ENCODE data around the gene NOCT.
"Not testable (repeated sequence)": the region's sequence is repeated elsewhere in the genome, so short reads cannot be mapped to it uniquely, and the experiment has no call there.

Gene NOCT

GRCh38 chr4:139050446-139050845 is 34.9 kb downstream of the NOCT start:
- DNase-seq = no peak

GRCh38 chr4:139053909-139054308 is 38.3 kb downstream of the NOCT start:
- no peak for DNase-seq

- DNase-seq = no peak
These were observed 39.4 kb downstream of the NOCT start for GRCh38 chr4:139054791-139055505.

DNA sequence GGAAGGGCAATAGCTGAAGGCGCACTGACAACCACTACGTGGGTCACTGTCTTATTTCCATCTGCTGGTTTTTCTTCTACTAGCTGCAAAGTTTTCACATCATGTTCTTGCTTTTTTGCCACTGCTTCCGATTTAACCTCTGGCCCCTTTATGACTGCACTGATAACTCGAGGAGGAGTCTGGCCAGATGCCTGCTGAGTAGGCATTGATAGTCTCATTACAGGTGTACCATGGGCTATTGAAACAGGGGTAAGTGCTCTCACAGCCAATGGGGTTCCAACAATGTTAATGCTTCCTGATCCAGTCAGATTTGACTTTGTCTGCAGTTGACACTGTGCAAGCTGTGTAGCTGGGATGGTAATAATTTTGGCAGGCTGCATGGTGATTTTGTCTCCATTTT is 43.4 kb downstream of the NOCT start:
- not testable (repeated sequence) for DNase-seq

DNA sequence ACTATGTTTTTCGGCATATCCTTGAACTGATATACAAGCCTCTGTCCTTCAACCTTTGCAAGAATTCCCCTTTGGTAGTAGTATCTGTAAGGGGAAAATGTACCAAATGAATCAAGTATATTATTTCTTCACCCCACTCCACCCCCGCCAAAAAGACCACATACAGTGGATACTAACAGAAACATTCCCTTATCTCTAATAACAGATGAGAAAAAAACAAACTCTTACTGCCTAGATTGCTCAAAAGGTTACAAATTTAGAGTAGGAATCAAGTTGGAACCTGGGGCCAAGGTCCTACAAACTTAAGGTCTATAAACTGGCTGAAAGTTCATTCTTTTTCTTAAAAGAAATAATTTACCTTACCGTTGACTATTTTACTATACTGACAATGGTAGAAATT is 45.0 kb downstream of the NOCT start:
- no peak for DNase-seq

- no peak for DNase-seq
These were observed 60.6 kb downstream of the NOCT start for GRCh38 chr4:139076016-139076744.

DNA sequence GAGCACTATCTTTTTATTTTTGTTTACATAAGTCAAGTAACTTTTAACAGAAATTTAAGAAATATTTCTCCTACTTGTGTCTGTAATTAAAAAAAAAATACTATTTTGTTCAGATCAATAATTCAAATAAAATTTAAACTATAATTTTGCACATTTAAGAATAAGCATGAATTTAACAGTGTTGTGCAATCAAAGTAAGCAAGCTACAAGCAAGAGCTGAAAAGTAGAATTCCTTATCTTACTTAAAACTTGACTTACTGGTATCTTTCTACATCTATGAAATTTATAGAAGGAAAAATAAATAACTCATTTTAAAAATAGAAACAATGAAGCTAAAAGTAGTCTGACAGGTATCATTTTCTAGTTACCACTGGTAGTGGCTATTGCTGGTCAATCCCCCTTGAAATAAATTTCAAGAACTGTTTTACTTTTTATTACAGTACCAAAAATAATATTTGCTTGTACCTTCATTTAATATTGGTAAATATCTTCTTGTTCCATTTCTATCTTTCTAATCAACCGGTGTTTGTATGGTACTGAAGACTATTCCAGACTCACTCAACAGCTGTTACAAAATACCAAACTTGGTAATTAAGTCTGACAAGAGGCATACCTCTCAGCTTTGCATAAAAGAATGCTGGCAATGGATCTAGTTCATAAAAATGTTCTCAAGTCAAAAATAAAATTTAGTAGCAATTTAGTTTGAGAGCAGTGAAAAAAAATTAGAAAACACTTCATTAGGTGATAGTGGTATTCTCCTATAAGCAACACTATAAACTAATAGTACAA is 62.2 kb downstream of the NOCT start:
- no peak for DNase-seq

GRCh38 chr4:139078926-139079325 is 63.3 kb downstream of the NOCT start:
- no peak for DNase-seq

- DNase-seq = peak; percentile 50 to 98 (median 91)
These were observed 67.4 kb downstream of the NOCT start for GRCh38 chr4:139082750-139083606.

DNA sequence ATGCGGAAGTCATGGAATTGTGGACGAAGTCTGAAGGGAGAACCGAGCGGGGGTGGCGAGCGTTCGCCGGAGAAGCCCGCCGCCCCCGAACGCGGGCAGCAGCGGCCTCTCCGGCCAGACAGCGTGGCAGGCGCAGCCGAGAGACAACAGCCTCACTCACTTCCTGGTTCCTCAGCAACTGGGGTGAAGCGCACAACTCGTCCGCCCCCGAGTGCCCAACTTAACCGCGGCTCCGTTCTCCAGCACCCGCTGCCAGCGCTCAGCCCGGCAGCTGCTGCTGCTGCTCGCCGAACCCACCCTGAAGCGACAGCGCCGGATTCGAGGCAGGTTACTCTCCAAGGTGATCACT is 68.0 kb downstream of the NOCT start:
- peak in 8 of 14 donors; percentile 6 to 87 (median 76) for DNase-seq

DNA sequence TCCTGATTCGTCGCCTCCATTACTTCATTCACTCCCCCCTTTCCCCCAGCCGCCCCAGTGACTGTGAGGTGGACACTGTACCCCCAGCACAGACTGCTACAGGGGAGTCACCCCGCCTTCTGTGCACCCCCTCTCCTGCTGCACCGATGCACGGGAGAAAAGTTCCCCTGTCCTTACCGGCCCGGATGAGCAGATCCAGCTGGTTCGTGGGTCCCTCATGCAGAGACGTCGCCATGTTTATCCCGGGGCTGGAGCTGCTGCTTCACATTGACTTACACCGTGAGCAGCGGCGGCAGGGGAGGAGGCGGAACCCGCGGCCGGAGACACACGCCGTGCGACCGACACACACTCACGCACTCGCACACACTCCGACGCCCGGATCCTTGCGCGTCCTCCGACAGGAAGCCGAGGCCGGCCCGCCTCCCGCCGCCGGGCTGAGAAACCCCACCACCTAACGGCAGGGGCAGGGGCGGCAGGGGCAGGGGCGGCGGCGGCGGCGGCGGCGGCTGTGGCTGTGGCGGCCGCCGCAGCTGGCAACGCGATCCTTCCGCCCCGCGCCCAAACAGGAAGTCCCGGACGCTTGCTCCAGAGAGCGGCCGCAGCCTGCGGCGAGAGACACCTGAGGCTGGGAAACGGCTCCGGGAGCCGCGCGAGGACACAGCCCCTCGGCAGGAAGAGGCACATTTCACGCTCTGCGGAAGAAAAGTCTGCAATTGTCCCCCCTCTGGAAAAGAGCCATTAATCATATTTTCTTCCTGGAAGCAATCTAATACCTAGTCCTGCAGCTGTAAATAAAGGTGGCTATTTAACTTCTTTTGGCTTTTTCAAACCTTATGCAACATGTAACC is 68.6 kb downstream of the NOCT start:
- DNase-seq = peak; percentile 13 to 91 (median 82)

GRCh38 chr4:139084804-139085093 is 69.2 kb downstream of the NOCT start:
- no peak for DNase-seq

- no peak for DNase-seq
These were observed 69.6 kb downstream of the NOCT start for GRCh38 chr4:139085141-139085540.

DNA sequence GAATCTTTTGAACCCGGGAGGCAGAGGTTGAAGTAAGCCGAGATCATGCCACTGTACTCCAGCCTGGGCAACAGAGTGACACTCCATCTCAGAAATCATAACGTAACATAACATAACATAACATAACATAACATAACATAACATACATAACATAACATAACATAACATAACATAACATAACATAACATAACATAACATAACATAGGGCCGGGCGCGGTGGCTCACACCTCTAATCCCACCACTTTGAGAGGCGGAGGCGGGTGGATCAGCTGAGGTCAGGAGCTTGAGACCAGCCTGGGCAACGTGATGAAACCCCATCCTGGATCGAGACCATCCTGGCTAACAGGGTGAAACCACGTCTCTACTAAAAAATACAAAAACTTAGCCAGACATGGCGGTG is 76.7 kb downstream of the NOCT start:
- no peak for DNase-seq
